Hepatocyte (in vitro differentiated cells): ENCODE data around the gene SOX6.

ENCODE experiments used
- EZH2 ChIP-seq: fragments of 200-600 bp; sonication (generic); IDR thresholded peaks from 2 replicates; pipeline ENCODE4 v1.6.1; 2016; ENCODE audit warnings: antibody characterized with exemption, mild to moderate bottlenecking, borderline replicate concordance
- EZH2phosphoT487 ChIP-seq: fragments of 200-600 bp; sonication (generic); IDR thresholded peaks from one replicate; pipeline ENCODE4 v1.6.1; 2018; ENCODE audit warnings: antibody characterized with exemption, mild to moderate bottlenecking, low read depth, moderate library complexity; ENCODE audit not compliant: unreplicated experiment, severe bottlenecking
- TF ChIP-seq, protein P1 (sequence below): fragments of 200-600 bp; sonication (generic); IDR thresholded peaks from 2 replicates; pipeline ENCODE4 v1.5.1; 2016; ENCODE audit warnings: antibody characterized with exemption, mild to moderate bottlenecking; ENCODE audit not compliant: poor library complexity

DNA sequence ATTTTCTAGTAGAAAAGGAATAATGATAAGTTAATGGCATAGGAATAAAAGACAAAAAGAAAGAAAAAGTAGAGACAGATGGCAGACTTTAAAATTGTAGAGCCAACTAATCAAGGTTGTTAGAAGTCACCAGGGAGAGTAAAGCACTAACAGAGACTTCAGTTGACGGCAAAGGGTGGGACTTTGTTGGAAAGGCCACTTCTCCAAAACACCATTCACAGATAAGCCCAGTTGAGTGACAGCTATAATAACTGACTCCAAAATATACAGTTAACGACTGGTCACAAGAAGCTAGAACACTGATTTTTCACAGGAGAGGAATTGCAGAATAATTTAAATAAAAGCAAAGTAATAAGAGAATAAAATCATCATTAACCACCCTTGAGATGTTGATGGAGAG, 16.0 kb upstream of the SOX6 start:
- TF ChIP-seq, protein P1, sequence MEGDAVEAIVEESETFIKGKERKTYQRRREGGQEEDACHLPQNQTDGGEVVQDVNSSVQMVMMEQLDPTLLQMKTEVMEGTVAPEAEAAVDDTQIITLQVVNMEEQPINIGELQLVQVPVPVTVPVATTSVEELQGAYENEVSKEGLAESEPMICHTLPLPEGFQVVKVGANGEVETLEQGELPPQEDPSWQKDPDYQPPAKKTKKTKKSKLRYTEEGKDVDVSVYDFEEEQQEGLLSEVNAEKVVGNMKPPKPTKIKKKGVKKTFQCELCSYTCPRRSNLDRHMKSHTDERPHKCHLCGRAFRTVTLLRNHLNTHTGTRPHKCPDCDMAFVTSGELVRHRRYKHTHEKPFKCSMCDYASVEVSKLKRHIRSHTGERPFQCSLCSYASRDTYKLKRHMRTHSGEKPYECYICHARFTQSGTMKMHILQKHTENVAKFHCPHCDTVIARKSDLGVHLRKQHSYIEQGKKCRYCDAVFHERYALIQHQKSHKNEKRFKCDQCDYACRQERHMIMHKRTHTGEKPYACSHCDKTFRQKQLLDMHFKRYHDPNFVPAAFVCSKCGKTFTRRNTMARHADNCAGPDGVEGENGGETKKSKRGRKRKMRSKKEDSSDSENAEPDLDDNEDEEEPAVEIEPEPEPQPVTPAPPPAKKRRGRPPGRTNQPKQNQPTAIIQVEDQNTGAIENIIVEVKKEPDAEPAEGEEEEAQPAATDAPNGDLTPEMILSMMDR: no peak
- no peak for TF ChIP-seq EZH2phosphoT487
- no peak for TF ChIP-seq EZH2
